HepG2 (cell line): ENCODE results near the gene TSG101. TPM values are rescaled to one million over a fixed set of nuclear protein-coding genes. Genes with fewer than 3 reads are reported as not detected.

ENCODE experiments used
- ATAC-seq: fragments of 200-7000 bp; cut with Tn5 transposase; 3 replicates; pipeline ENCODE4 v1.9.1; 2020; ENCODE audit warnings: mild to moderate bottlenecking, moderate library complexity
- BruUV-seq: library from RNA; stranded (reverse); fragments of 400-500 nt; replicated peaks from 2 replicates; lab custom pipeline; 2021; lab: Mats Ljungman, UMichigan
- CTCF ChIA-PET: fragments of 300-600 bp; formaldehyde crosslinking; extraction: SDS; loops from one replicate; lab custom pipeline; 2021; ENCODE audit warnings: low total read pairs, inconsistent platforms, low intra/inter-chr PET ratio; lab: Yijun Ruan, JAX
- POLR2A ChIA-PET: fragments of 350-600 bp; sonication (Branson Sonifier 250); formaldehyde crosslinking; loops from one replicate; lab custom pipeline; 2020; ENCODE audit warnings: antibody characterized with exemption, inconsistent platforms; lab: Yijun Ruan, JAX
- DNase-seq: peaks from one replicate; pipeline ENCODE4 v3.0.0-alpha.2; 2015; ENCODE audit warnings: low spot score
- FAIRE-seq: peaks from 3 replicates; lab custom pipeline; 2011; peaks lifted over from hg19 to GRCh38; lab: Jason Lieb, UNC
- H2AFZ ChIP-seq: one replicate; pipeline ENCODE4 v1.6.1; 2011; ENCODE audit warnings: low read length, inconsistent platforms
- H3K27ac ChIP-seq: fragments of 300-600 bp; 3 replicates; pipeline ENCODE4 v1.8.0; 2011; ENCODE audit warnings: mixed run types, mild to moderate bottlenecking, mixed read lengths, low read length, inconsistent platforms; ENCODE audit not compliant: insufficient read depth; ENCODE audit errors: extremely low read length
- H3K27me3 ChIP-seq, 2 experiments: fragments of 200-600 bp in 1 of 2; 2 replicates in 1 of 2; 3 replicates in 1 of 2; pipeline versions ENCODE4 v1.6.0 to v1.8.0; 2011; ENCODE audit warnings: low read length in 2 of 2, mild to moderate bottlenecking in 2 of 2, moderate library complexity in 2 of 2, inconsistent platforms in 1 of 2; ENCODE audit not compliant: insufficient read depth in 2 of 2, control insufficient read depth in 1 of 2
- H3K36me3 ChIP-seq, 2 experiments: fragments of 200-600 bp in 1 of 2; replicated peaks in 1 of 2; 2 replicates in 1 of 2; 3 replicates in 1 of 2; pipeline versions ENCODE4 v1.5.1 to v1.8.0; 2011; ENCODE audit warnings: low read length in 2 of 2, inconsistent platforms in 1 of 2; ENCODE audit not compliant: insufficient read depth in 2 of 2, control insufficient read depth in 1 of 2
- H3K4me1 ChIP-seq: 2 replicates; pipeline ENCODE4 v1.5.1; 2012; ENCODE audit warnings: low read length, inconsistent platforms; ENCODE audit not compliant: insufficient read depth
- H3K4me2 ChIP-seq: 2 replicates; pipeline ENCODE4 v1.6.0; 2011; ENCODE audit warnings: low read depth, low read length, inconsistent platforms
- H3K4me3 ChIP-seq, 3 experiments: fragments of 200-600 bp in 1 of 3; sonication (generic), shearing (Covaris generic) in 1 of 3; replicated peaks in 1 of 3; 2 replicates each; pipeline ENCODE4 v1.5.1; 2011 to 2016; ENCODE audit warnings: low read length in 3 of 3, inconsistent platforms in 2 of 3, low read depth in 2 of 3, mild to moderate bottlenecking in 2 of 3, control low read depth in 1 of 3, mixed read lengths in 1 of 3; ENCODE audit not compliant: insufficient read depth in 1 of 3
- H3K79me2 ChIP-seq: one replicate; pipeline ENCODE4 v1.6.1; 2011; ENCODE audit warnings: low read length, inconsistent platforms; ENCODE audit not compliant: insufficient read depth
- H3K9ac ChIP-seq: 2 replicates; pipeline ENCODE4 v1.6.0; 2011; ENCODE audit warnings: mild to moderate bottlenecking, low read depth, low read length, inconsistent platforms; ENCODE audit not compliant: insufficient read depth
- H3K9me3 ChIP-seq: 2 replicates; pipeline ENCODE4 v1.5.1; 2012; ENCODE audit warnings: mild to moderate bottlenecking, low read length
- H4K20me1 ChIP-seq: 2 replicates; pipeline ENCODE4 v1.6.0; 2011; ENCODE audit warnings: inconsistent platforms, mild to moderate bottlenecking, low read length, moderate library complexity; ENCODE audit not compliant: insufficient read depth
- FOXM1 ChIP-seq: sonication (generic); formaldehyde crosslinking; IDR thresholded peaks from 2 replicates; pipeline ENCODE4 v1.5.0; 2020; ENCODE audit warnings: missing genetic modification reagents
- PAF1 ChIP-seq: IDR thresholded peaks from 2 replicates; pipeline ENCODE4 v1.6.1; 2016; ENCODE audit warnings: missing genetic modification reagents, missing compliant biosample characterization
- PRPF4 ChIP-seq: fragments of 200-400 bp; formaldehyde crosslinking; IDR thresholded peaks from 2 replicates; pipeline ENCODE4 v1.6.1; 2016; ENCODE audit warnings: low read length, low read depth; ENCODE audit not compliant: poor library complexity, severe bottlenecking
- SIN3A ChIP-seq: IDR thresholded peaks from 2 replicates; pipeline ENCODE4 v1.6.1; 2011; ENCODE audit warnings: low read depth, mild to moderate bottlenecking, control low read depth, low read length, borderline replicate concordance
- SNAPC5 ChIP-seq: sonication (generic); formaldehyde crosslinking; IDR thresholded peaks from 2 replicates; pipeline ENCODE4 v1.8.1; 2023; ENCODE audit warnings: mild to moderate bottlenecking, missing genetic modification reagents, borderline replicate concordance
- STAT5B ChIP-seq: sonication (generic); formaldehyde crosslinking; IDR thresholded peaks from 2 replicates; pipeline ENCODE4 v1.4.0; 2020; ENCODE audit warnings: missing genetic modification reagents
- ZC3H4 ChIP-seq: sonication (generic); formaldehyde crosslinking; IDR thresholded peaks from 2 replicates; pipeline ENCODE4 v1.4.0; 2020; ENCODE audit warnings: missing genetic modification reagents, borderline replicate concordance
- ZNF10 ChIP-seq: sonication (generic); formaldehyde crosslinking; IDR thresholded peaks from 2 replicates; pipeline ENCODE4 v1.4.0; 2020; ENCODE audit warnings: mild to moderate bottlenecking, low read depth, missing genetic modification reagents, borderline replicate concordance
- ZNF326 ChIP-seq: sonication (generic); formaldehyde crosslinking; IDR thresholded peaks from 2 replicates; pipeline ENCODE4 v1.4.0; 2020; ENCODE audit warnings: missing genetic modification reagents, borderline replicate concordance
- WGBS: methylation state at CpG from one replicate; pipeline ENCODE4 v1.1.6; 2017; ENCODE audit warnings: low lambda C conversion rate; 5-methylcytosine and 5-hydroxymethylcytosine counted together
- in situ Hi-C: cut with HindIII; loops from 2 replicates; pipeline ENCODE4 v1.10.0; 2017; ENCODE audit warnings: low pct_unique_long_range_greater_than_20kb; ENCODE audit not compliant: extremely low pct_ligation_motif_present
- intact Hi-C: fragments of 100-400 bp; cut with micrococcal nuclease; formaldehyde crosslinking; loops from one replicate; pipeline ENCODE4 v1.10.0; 2022; ENCODE audit not compliant: unreplicated experiment
- polyA plus RNA-seq, 8 experiments: library from polyadenylated mRNA; depleted of rRNA in 3 of 8; stranded (reverse) in 7 of 8; unstranded in 1 of 8; fragments of >200 nt; fragmentation: Illumina TruSeq in 4 of 8; extraction: Trizol in 4 of 8; gene quantifications; 2 replicates each; pipeline versions ENCODE4 v1.2.1 to v1.2.3, GENCODE V29; 2011 to 2016; ENCODE audit warnings: low read depth in 4 of 8, missing spikeins in 1 of 8, mixed read lengths in 1 of 8; ENCODE audit not compliant: insufficient read depth in 1 of 8
- total RNA-seq, 5 experiments: library from RNA; depleted of rRNA; stranded (reverse); fragments of >200 nt; fragmentation: Illumina TruSeq; extraction: Trizol; gene quantifications; 2 replicates each; pipeline ENCODE4 v1.2.3, GENCODE V29; 2016; ENCODE audit warnings: low read depth in 1 of 5
- TF ChIP-seq, protein P1 (sequence below): sonication (generic); formaldehyde crosslinking; IDR thresholded peaks from 2 replicates; pipeline ENCODE4 v1.4.0; 2020; ENCODE audit warnings: missing genetic modification reagents, borderline replicate concordance

Gene TSG101
- total and polyA plus RNA-seq, 2 of the 13 experiments (the other 11 are each of a cell fraction or from before 2014, with no cell fraction given): 69.3 to 206 TPM

GRCh38 chr11:18485913-18486528 is 40.7 kb downstream of the TSG101 start:
- no peak for FAIRE-seq
- DNase-seq: no peak
- WGBS: 97% methylated on average over 8 of the region's 8 CpGs
- Histone ChIP-seq H3K27ac (no peak overlapping the region), H3K4me3 (no peak overlapping the region), H3K27me3 (no peaks in the 10 kb centered on the region), H3K4me2 (no peak overlapping the region), H2AFZ (no peak overlapping the region), H3K36me3 (peaks cover 15 to 61% of the 10 kb centered on the region in 2 experiments), H3K9ac (no peak overlapping the region), H3K79me2 (no peaks in the 10 kb centered on the region)
- in situ Hi-C loops (no loop called here), intact Hi-C loops (no loop called here)
- ChIA-PET CTCF (no interaction called here), POLR2A (no interaction called here)
- no TSS peak for BruUV-seq
- TF ChIP-seq PRPF4 (no peak), ZC3H4 (no peak), FOXM1 (CRISPR knock-in tag) (no peak), ZNF10 (CRISPR knock-in tag) (no peak), STAT5B (no peak), ZNF326 (CRISPR knock-in tag) (no peak), SIN3A (no peak), PAF1 (CRISPR knock-in tag) (no peak), SNAPC5 (CRISPR knock-in tag) (no peak)
- TF ChIP-seq, protein P1, sequence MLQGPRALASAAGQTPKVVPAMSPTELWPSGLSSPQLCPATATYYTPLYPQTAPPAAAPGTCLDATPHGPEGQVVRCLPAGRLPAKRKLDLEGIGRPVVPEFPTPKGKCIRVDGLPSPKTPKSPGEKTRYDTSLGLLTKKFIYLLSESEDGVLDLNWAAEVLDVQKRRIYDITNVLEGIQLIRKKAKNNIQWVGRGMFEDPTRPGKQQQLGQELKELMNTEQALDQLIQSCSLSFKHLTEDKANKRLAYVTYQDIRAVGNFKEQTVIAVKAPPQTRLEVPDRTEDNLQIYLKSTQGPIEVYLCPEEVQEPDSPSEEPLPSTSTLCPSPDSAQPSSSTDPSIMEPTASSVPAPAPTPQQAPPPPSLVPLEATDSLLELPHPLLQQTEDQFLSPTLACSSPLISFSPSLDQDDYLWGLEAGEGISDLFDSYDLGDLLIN (CRISPR knock-in tag): no peak
- TF ChIP-seq, all 625 proteins: peak for 0
- H3K4me1 ChIP-seq: no peaks in the 10 kb centered on the region
- H4K20me1 ChIP-seq: no peaks in the 10 kb centered on the region
- H3K9me3 ChIP-seq: no peaks in the 10 kb centered on the region
- no peak for ATAC-seq
